Tibial artery (tissue), 4 donors: ENCODE measurements around the gene NGLY1.

Experiments
- DNase-seq, 2 donors: peaks; one replicate each; pipeline ENCODE4 v3.0.0-alpha.2; 2019
- H3K27ac ChIP-seq, 2 donors: fragments of 200-600 bp; sonication (generic) in 1 of 2; 1 replicate in 1 of 2; 2 replicates in 1 of 2; pipeline ENCODE4 v1.5.1; 2018 to 2019; ENCODE audit warnings: mild to moderate bottlenecking in 1 of 2
- H3K27me3 ChIP-seq, 2 donors: fragments of 200-600 bp; sonication (generic) in 1 of 2; one replicate each; pipeline versions ENCODE4 v1.5.1 to v1.6.0; 2016 to 2019
- H3K36me3 ChIP-seq, 3 donors: fragments of 200-600 bp; sonication (generic) in 2 of 3; one replicate each; pipeline ENCODE4 v1.5.1; 2016 to 2019; ENCODE audit warnings: mild to moderate bottlenecking in 2 of 3
- H3K4me1 ChIP-seq, 4 donors: fragments of 200-600 bp; sonication (generic) in 2 of 4; 1 replicate in 3 of 4; 2 replicates in 1 of 4; pipeline ENCODE4 v1.5.1; 2016 to 2019
- H3K4me3 ChIP-seq, 2 donors: fragments of 200-600 bp; sonication (generic) in 1 of 2; 1 replicate in 1 of 2; 2 replicates in 1 of 2; pipeline ENCODE4 v1.5.1; 2018 to 2019; ENCODE audit warnings: mild to moderate bottlenecking in 2 of 2
- H3K9me3 ChIP-seq, 3 donors: fragments of 200-600 bp; sonication (generic) in 1 of 3; one replicate each; pipeline ENCODE4 v1.5.1; 2016 to 2019
- CTCF ChIP-seq, 2 experiments: fragments of 200-600 bp in 1 of 2; fragments of 450-650 bp in 1 of 2; IDR thresholded peaks; one replicate each; pipeline ENCODE4 v1.5.1; 2017 to 2019; ENCODE audit warnings: antibody characterized with exemption in 2 of 2, mild to moderate bottlenecking in 1 of 2, moderate library complexity in 1 of 2
- intact Hi-C: fragments of 100-400 bp; cut with DNase I; formaldehyde crosslinking; loops from one replicate; pipeline ENCODE4 v1.15.0; 2023; ENCODE audit warnings: low total_unique reads

NGLY1 gene

GRCh38 chr3:25782938-25783660 lies at the start of gene NGLY1:
TSS of gene NGLY1 (minus strand) at chr3:25783443. CDS start at chr3:25783390, 53 bp downstream.
- intact Hi-C loops, result loop anchor here (5.0 kb wide), 1 partner anchor 121 kb away; the partner anchor contains the start of gene TOP2B
- Histone ChIP-seq H3K27ac (peak within 1 kb of the TSS; percentile 94 to 97), H3K4me1 (peaks cover 0 to 21% (median 11%) of the 10 kb centered on the region in 4 donors), H3K27me3 (no peaks in the 10 kb centered on the region), H3K9me3 (no peaks in the 10 kb centered on the region), H3K4me3 (peak within 1 kb of the TSS; percentile 95 to 97), H3K36me3 (peaks cover under 1 to 3% (median 2%) of the 10 kb centered on the region in 3 donors)
- TF ChIP-seq CTCF (IDR thresholded peaks at IDR 0.05), result peak; percentile 35 to 39
- DNase-seq, result peak; percentile 75 to 91

DNA sequence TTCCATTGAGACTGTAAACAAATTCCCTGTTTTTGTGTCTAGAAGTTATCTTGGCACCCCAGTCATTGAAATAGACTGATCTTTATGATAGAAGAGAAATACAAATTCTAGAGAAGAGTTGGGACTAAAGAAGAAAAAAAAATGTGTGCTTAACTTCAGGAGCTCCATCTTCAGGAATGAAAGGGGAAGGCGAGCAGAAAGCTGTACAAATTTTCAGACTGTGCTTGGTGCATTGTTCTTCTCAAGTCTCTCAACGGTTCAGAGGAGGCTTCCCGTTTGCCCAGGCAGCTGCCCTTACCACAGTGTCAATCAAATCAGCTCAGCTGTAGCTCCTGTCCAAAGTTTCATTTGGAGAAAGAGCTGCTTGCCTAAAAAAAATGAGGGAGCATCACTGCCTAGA lies 48.3 kb upstream of the NGLY1 start:
- DNase-seq, result no peak
- H3K4me3 ChIP-seq, result no peak overlapping the region
- no peak overlapping the region for H3K27ac ChIP-seq
- peaks cover 0 to 3% (median 0%) of the 10 kb centered on the region in 4 donors for H3K4me1 ChIP-seq
- H3K36me3 ChIP-seq, result no peaks in the 10 kb centered on the region
- TF ChIP-seq CTCF (IDR thresholded peaks at IDR 0.05), result peak in 1 of 2 experiments; percentile 14
- peaks cover 0 to under 1% of the 10 kb centered on the region in 2 donors for H3K27me3 ChIP-seq
- intact Hi-C loops, result no loop called here
- H3K9me3 ChIP-seq, result no peaks in the 10 kb centered on the region

GRCh38 chr3:25830373-25831280 lies 47.4 kb upstream of the NGLY1 start:
- Histone ChIP-seq H3K4me3 (no peak overlapping the region), H3K36me3 (no peaks in the 10 kb centered on the region), H3K27me3 (no peaks in the 10 kb centered on the region), H3K9me3 (no peaks in the 10 kb centered on the region), H3K27ac (no peak overlapping the region), H3K4me1 (peaks cover 0 to 3% (median 0%) of the 10 kb centered on the region in 4 donors)
- no peak for TF ChIP-seq CTCF (IDR thresholded peaks at IDR 0.05)
- DNase-seq, result no peak
- intact Hi-C loops, result no loop called here

GRCh38 chr3:25826510-25826909 lies 43.3 kb upstream of the NGLY1 start:
- intact Hi-C loops, result no loop called here
- Histone ChIP-seq H3K27me3 (no peaks in the 10 kb centered on the region), H3K9me3 (no peaks in the 10 kb centered on the region), H3K36me3 (no peaks in the 10 kb centered on the region), H3K4me1 (no peaks in the 10 kb centered on the region), H3K27ac (no peak overlapping the region), H3K4me3 (no peak overlapping the region)
- TF ChIP-seq CTCF (IDR thresholded peaks at IDR 0.05), result no peak
- no peak for DNase-seq

GRCh38 chr3:25823314-25823713 lies 40.1 kb upstream of the NGLY1 start:
- Histone ChIP-seq H3K27me3 (no peaks in the 10 kb centered on the region), H3K36me3 (no peaks in the 10 kb centered on the region), H3K4me1 (no peaks in the 10 kb centered on the region), H3K27ac (no peak overlapping the region), H3K4me3 (no peak overlapping the region), H3K9me3 (no peaks in the 10 kb centered on the region)
- intact Hi-C loops, result no loop called here
- DNase-seq, result no peak
- TF ChIP-seq CTCF (IDR thresholded peaks at IDR 0.05), result no peak
